Fibroblast of pulmonary artery (primary cell): ENCODE data around the gene SLC25A33.
A peak's percentile ranks its signal among the peaks of the same experiment; 100 is the strongest.
"Not testable (repeated sequence)": the region's sequence is repeated elsewhere in the genome, so short reads cannot be mapped to it uniquely, and the experiment has no call there.

Experiments used
- DNase-seq: peaks from one replicate; pipeline ENCODE4 v3.0.0-alpha.2; 2010; ENCODE audit warnings: low read depth
- H3K4me3 ChIP-seq: replicated peaks from 2 replicates; pipeline ENCODE4 v1.5.1; 2011; ENCODE audit warnings: low read depth, mild to moderate bottlenecking, control low read depth, low read length, moderate library complexity
- TF ChIP-seq, protein P1 (sequence below): IDR thresholded peaks from 2 replicates; pipeline ENCODE4 v1.5.1; 2011; ENCODE audit warnings: mild to moderate bottlenecking, control low read depth, low read length, inconsistent platforms; ENCODE audit errors: missing control alignments

The SLC25A33 gene

DNA sequence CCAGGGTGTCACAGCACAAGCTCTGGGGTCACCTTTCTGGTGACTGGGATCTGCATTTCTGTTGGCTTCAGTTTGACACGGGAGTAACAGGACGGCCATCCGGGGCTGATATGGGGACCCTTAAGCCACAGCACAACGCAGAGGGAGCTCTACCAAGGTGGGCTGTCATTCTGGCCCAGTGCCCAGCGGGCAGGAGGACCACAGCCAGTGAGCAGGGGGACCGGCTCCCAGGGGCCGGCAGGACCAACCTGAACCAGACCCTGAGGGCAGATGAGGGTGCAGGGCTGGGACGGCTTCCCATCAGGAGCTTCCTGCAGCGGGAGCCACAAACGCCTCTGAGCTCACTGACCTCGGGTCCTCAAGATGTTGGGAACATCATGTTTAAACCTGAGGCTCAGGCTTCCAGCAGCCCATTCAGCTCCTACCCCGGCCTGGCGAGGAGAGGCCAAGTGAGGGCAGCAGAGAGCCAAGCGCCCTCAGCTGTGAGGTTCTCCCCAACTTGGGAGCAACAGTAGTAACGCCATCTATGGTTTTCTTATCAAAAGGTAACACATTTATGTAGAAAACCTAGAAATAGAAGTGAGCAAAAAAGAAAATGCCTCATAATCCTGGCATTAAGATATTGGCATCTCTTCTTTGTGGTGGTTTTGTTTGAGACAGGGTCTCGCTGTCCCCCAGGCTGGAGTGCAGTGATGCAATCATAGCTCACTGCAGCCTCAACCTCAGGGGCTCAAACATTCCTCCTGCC lies 76.2 kb downstream of the SLC25A33 start:
- no peak overlapping the region for H3K4me3 ChIP-seq
- TF ChIP-seq, protein P1, sequence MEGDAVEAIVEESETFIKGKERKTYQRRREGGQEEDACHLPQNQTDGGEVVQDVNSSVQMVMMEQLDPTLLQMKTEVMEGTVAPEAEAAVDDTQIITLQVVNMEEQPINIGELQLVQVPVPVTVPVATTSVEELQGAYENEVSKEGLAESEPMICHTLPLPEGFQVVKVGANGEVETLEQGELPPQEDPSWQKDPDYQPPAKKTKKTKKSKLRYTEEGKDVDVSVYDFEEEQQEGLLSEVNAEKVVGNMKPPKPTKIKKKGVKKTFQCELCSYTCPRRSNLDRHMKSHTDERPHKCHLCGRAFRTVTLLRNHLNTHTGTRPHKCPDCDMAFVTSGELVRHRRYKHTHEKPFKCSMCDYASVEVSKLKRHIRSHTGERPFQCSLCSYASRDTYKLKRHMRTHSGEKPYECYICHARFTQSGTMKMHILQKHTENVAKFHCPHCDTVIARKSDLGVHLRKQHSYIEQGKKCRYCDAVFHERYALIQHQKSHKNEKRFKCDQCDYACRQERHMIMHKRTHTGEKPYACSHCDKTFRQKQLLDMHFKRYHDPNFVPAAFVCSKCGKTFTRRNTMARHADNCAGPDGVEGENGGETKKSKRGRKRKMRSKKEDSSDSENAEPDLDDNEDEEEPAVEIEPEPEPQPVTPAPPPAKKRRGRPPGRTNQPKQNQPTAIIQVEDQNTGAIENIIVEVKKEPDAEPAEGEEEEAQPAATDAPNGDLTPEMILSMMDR, result peak; percentile 73
- DNase-seq, result peak; percentile 42

DNA sequence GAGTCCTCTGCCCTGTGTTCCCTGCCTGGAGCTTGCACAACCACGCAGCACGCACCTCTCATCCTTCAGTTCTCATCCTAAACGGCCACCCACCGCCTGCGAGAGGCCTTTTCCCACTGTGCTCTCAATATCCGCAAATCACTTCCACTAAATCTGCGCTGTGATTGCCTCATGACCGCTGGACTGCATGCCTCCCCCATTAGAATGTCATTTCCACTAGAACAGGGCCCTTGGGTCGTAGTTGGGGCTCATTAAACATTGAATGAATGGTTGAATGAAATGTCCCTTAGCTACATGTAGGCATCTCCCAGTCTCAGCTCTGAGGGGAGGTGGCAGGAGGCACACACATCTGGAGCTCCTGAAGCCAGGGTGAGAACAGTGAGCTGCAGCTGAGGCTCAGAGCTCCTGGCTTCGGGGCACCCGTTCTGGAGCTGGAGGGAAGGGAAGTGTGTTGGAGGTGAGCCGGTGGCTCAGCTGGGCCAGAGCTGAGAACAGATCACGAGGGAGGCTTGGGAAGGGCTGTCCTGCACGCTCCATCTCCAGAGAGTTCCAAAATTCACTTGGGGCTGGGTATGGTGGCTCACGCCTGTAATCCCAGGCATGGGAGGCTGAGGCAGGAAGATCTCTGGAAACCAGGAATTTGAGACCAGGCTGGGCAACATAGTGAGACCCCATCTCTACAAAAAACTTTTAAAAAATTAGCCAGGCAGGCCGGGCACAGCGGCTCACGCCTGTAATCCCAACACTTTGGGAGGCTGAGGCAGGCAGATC lies 79.8 kb downstream of the SLC25A33 start:
- no peak overlapping the region for H3K4me3 ChIP-seq
- TF ChIP-seq, protein P1, result no peak
- no peak for DNase-seq

DNA sequence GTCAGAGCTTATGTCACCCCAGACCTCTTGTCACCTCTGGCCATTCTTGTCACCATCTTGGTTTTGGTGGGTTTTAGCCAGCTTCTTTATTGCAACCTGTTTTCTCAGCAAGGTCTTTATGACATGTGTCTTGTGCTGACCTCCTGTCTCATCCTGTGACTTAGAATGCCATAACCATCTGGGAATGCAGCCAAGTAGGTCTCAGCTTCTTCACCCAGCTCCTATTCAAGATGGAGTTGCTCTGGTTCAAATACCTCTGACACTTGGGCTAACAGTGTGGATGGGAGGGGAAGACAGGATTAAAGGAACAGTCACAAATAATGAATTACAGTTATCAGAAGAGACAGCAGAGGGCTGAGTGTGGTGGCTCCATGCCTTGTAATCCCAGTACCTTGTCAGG lies 81.8 kb downstream of the SLC25A33 start:
- TF ChIP-seq, protein P1, result no peak
- DNase-seq, result no peak
- no peak overlapping the region for H3K4me3 ChIP-seq

DNA sequence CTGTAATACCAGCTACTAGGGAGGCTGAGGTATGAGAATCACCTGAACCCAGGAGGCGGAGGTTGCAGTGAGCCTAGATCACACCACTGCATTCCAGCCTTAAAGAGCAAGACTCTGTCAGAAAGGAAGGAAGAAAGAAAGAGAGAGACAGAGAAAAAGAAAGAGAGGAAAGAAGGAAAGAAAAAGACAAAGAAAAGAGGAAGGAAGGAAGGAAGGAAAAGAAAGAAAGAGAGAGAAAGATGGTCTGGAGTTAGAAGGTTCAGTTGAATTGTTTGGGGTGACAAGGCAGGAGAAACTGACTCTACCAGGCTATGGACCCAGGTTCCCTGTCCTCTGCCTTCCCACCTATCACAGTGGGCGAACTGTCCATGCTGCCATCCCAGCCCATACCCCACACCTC lies 84.8 kb downstream of the SLC25A33 start:
- no peak for DNase-seq
- TF ChIP-seq, protein P1, result no peak
- no peak overlapping the region for H3K4me3 ChIP-seq

DNA sequence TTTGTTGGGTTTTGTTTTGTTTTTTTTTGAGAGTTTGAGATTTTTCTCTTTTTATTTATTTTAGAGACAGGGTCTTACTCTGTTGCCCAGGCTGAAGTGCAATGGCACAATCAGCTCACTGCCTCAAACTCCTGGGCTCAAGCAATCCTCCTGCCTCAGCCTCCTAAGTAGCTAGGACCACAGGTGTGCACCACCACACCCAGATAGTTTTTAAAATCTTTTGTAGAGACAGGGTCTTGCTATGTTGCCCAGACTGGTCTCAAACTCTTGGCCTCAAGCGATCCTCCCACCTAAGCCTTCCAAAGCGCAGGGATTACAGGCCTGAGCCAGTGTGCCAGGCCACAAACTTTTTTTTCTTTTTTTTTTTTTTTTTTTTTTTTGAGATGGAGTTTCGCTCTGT lies 85.8 kb downstream of the SLC25A33 start:
- not testable (repeated sequence) for H3K4me3 ChIP-seq, DNase-seq

DNA sequence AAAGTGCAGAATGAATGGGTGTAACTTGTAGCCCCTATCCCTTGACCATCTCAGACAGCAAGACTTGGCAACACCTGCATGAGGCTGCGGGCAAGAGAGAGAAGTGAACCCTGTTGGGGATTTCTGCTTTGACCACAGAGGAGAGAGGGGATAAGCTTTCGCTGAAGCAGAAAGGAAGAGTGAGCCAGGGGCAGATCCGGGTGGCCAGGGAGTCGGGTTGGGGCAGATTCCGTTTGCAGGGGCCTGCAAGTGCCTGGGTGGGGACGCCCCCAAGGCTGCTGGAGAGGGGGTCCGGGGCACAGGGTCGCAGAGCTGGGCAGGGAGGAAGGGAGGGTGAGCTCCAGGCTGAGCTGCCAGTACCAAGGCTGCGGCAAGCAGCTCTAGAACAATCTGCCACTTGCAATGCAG lies 86.9 kb downstream of the SLC25A33 start:
- TF ChIP-seq, protein P1, result no peak
- no peak for DNase-seq
- no peak overlapping the region for H3K4me3 ChIP-seq

DNA sequence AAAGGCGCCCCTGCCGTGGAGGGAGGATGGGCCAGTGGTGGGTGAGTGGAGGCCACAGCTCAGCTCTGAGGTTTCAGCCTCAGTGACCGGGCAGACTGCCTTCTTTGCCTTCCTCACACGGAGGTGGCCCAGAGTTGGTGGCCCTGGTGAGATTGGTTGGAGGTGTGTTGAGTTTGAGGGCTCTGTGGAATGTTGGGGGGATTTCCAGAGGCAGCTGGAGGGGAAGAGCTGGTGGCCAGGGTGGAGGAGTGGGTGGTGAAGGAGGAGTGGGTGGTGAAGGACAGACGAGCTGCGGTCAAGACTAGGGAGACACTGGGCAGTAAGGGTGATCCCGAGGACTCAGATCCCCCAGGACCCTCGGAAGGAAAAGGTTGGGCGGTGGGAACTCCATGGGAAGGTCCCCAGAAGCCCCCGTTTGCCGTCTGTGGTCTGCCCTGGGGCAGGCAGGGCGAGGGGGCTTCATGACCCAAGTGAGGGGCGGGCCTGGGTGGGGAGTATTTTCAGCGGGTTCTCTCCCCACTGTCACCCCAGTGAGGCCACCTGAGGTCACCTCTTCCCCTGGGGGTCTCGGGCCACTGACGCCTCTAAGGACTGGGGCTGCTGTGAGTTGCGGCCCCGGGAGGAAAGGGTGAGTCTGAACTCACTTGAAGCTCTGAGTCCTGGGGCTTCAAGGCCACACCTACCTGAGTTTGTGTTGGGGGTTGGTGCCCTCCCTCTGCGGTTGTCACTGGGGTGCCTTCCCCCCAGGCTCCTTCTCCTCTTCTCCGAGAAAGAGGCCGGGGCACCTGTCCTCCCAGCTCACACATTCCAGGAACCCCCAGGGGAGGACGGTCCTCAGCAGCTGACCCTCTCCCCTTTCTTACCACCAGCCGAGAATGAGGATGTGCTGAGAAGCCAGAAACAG lies 89.5 kb downstream of the SLC25A33 start:
- no peak overlapping the region for H3K4me3 ChIP-seq
- TF ChIP-seq, protein P1, result no peak
- DNase-seq, result no peak
